Ascending aorta (tissue), 2 donors: ENCODE data around the gene DNTTIP2. TPM values are rescaled to one million over a fixed set of nuclear protein-coding genes. Genes with fewer than 3 reads are reported as not detected.

Experiments used
- DNase-seq, 2 donors: peaks; one replicate each; pipeline ENCODE4 v3.0.0-alpha.2; 2019; ENCODE audit warnings: low spot score in 2 of 2
- H3K27ac ChIP-seq, 2 donors: fragments of 200-600 bp; sonication (generic); one replicate each; pipeline ENCODE4 v1.5.1; 2016 to 2017; ENCODE audit warnings: mild to moderate bottlenecking in 1 of 2
- H3K27me3 ChIP-seq: fragments of 200-600 bp; sonication (generic); one replicate; pipeline ENCODE4 v1.5.1; 2017
- H3K36me3 ChIP-seq, 2 donors: fragments of 200-600 bp; sonication (generic); one replicate each; pipeline ENCODE4 v1.5.1; 2016
- H3K4me1 ChIP-seq, 2 donors: fragments of 200-600 bp; sonication (generic); one replicate each; pipeline ENCODE4 v1.5.1; 2016 to 2017; ENCODE audit warnings: mild to moderate bottlenecking in 1 of 2
- H3K4me3 ChIP-seq, 2 donors: fragments of 200-600 bp; sonication (generic); one replicate each; pipeline ENCODE4 v1.5.1; 2016 to 2017; ENCODE audit warnings: mild to moderate bottlenecking in 1 of 2
- H3K9me3 ChIP-seq, 2 donors: fragments of 200-600 bp; sonication (generic); one replicate each; pipeline ENCODE4 v1.5.1; 2016
- CTCF ChIP-seq, 3 experiments: fragments of 200-600 bp in 2 of 3; fragments of 450-650 bp in 1 of 3; sonication (generic) in 2 of 3; IDR thresholded peaks; one replicate each; pipeline ENCODE4 v1.5.1; 2016 to 2019; ENCODE audit warnings: antibody characterized with exemption in 3 of 3, mild to moderate bottlenecking in 1 of 3, moderate library complexity in 1 of 3
- intact Hi-C: fragments of 100-400 bp; cut with DNase I; formaldehyde crosslinking; loops from one replicate; pipeline ENCODE4 v1.15.1; 2023
- total RNA-seq: library from RNA; depleted of rRNA; stranded (reverse); fragments of >200 nt; gene quantifications from one replicate; pipeline ENCODE4 v1.1.0, GENCODE V29; 2016

The DNTTIP2 gene
- total RNA-seq, 1 donor from 2014 or later: 27.1 TPM

GRCh38 chr1:93818570-93818959, 60.4 kb downstream of the DNTTIP2 start:
- Histone ChIP-seq H3K4me3 (no peak overlapping the region), H3K4me1 (peaks cover 0 to 3% of the 10 kb centered on the region in 2 donors), H3K27ac (peak overlapping the region in 1 of 2 donors; percentile 36), H3K27me3 (no peaks in the 10 kb centered on the region), H3K36me3 (no peaks in the 10 kb centered on the region), H3K9me3 (no peaks in the 10 kb centered on the region)
- DNase-seq: no peak
- TF ChIP-seq CTCF (IDR thresholded peaks at IDR 0.05): no peak
- intact Hi-C loops: no loop called here

GRCh38 chr1:93817819-93818569, 61.0 kb downstream of the DNTTIP2 start:
- no peaks in the 10 kb centered on the region for H3K36me3 ChIP-seq
- H3K27ac ChIP-seq: peak overlapping the region in 1 of 2 donors; percentile 36
- H3K9me3 ChIP-seq: no peaks in the 10 kb centered on the region
- peak in 1 of 2 donors; percentile 52 for DNase-seq
- no peaks in the 10 kb centered on the region for H3K27me3 ChIP-seq
- TF ChIP-seq CTCF (IDR thresholded peaks at IDR 0.05): no peak
- H3K4me1 ChIP-seq: peaks cover 0 to 3% of the 10 kb centered on the region in 2 donors
- no peak overlapping the region for H3K4me3 ChIP-seq
- intact Hi-C loops: no loop called here

GRCh38 chr1:93816970-93817678, 61.9 kb downstream of the DNTTIP2 start:
- DNase-seq: peak in 1 of 2 donors; percentile 58
- intact Hi-C loops: no loop called here
- Histone ChIP-seq H3K4me3 (no peak overlapping the region), H3K27ac (no peak overlapping the region), H3K36me3 (no peaks in the 10 kb centered on the region), H3K9me3 (no peaks in the 10 kb centered on the region), H3K27me3 (no peaks in the 10 kb centered on the region), H3K4me1 (peaks cover 0 to 5% of the 10 kb centered on the region in 2 donors)
- no peak for TF ChIP-seq CTCF (IDR thresholded peaks at IDR 0.05)

Other genes with a start within 250 kb of the DNTTIP2 start
- gene BCAR3, start 197.4 kb downstream of the DNTTIP2 start, total RNA-seq: 41.0 TPM
- gene GCLM, start 30.2 kb upstream of the DNTTIP2 start, total RNA-seq: 3.3 TPM
- gene ABCA4, start 241.9 kb upstream of the DNTTIP2 start, total RNA-seq: not detected